DND-41 (cell line): ENCODE data around the gene VEGFC.

ENCODE experiments used
- EZH2 ChIP-seq: IDR thresholded peaks from 3 replicates; pipeline ENCODE4 v1.6.1; 2012; ENCODE audit warnings: borderline replicate concordance, low read depth, mild to moderate bottlenecking, moderate library complexity, low read length, inconsistent platforms; ENCODE audit not compliant: severe bottlenecking
- TF ChIP-seq, protein P1 (sequence below): IDR thresholded peaks from 2 replicates; pipeline ENCODE4 v1.5.1; 2012; ENCODE audit warnings: borderline replicate concordance, low read length, moderate library complexity, mild to moderate bottlenecking; ENCODE audit not compliant: poor library complexity, severe bottlenecking; ENCODE audit errors: extremely low read depth

DNA sequence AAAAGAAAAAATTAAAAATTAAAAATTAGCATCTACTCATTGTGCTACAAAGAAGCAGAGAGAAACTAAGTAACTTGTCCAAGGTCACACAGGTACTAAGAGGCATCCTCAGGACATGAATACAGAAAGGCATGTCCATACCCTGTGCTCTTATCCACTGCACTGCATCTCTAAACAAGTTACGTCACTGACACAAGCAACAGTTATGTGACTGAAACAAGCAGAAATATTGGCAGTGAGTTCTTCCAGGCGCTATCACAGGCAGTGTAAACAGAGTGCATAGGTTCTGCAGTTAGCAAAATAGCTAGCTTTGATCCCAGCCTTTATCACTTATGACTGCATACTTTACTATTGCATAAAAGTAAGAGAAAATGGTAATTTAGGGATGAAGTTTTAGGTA is 7.9 kb downstream of the VEGFC start:
- TF ChIP-seq, protein P1, sequence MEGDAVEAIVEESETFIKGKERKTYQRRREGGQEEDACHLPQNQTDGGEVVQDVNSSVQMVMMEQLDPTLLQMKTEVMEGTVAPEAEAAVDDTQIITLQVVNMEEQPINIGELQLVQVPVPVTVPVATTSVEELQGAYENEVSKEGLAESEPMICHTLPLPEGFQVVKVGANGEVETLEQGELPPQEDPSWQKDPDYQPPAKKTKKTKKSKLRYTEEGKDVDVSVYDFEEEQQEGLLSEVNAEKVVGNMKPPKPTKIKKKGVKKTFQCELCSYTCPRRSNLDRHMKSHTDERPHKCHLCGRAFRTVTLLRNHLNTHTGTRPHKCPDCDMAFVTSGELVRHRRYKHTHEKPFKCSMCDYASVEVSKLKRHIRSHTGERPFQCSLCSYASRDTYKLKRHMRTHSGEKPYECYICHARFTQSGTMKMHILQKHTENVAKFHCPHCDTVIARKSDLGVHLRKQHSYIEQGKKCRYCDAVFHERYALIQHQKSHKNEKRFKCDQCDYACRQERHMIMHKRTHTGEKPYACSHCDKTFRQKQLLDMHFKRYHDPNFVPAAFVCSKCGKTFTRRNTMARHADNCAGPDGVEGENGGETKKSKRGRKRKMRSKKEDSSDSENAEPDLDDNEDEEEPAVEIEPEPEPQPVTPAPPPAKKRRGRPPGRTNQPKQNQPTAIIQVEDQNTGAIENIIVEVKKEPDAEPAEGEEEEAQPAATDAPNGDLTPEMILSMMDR, result no peak
- no peak for TF ChIP-seq EZH2
